Keratinocyte (primary cell): ENCODE results near the gene KRTAP20-3.

Source experiments
- EZH2 ChIP-seq: IDR thresholded peaks from one replicate; pipeline ENCODE4 v1.6.1; 2012; ENCODE audit warnings: inconsistent platforms, mild to moderate bottlenecking, low read length, moderate library complexity
- TF ChIP-seq, protein P1 (sequence below), 3 experiments: IDR thresholded peaks in 1 of 3; conservative IDR thresholded peaks in 1 of 3; optimal IDR thresholded peaks in 1 of 3; 2 replicates in 2 of 3; 3 replicates in 1 of 3; pipeline versions ENCODE3 to v1.5.1; 2011; ENCODE audit warnings: low read length in 3 of 3, mild to moderate bottlenecking in 3 of 3, moderate library complexity in 2 of 3, control low read depth in 1 of 3, inconsistent platforms in 1 of 3; ENCODE audit not compliant: insufficient read depth in 2 of 3; ENCODE audit errors: extremely low read depth in 1 of 3

DNA sequence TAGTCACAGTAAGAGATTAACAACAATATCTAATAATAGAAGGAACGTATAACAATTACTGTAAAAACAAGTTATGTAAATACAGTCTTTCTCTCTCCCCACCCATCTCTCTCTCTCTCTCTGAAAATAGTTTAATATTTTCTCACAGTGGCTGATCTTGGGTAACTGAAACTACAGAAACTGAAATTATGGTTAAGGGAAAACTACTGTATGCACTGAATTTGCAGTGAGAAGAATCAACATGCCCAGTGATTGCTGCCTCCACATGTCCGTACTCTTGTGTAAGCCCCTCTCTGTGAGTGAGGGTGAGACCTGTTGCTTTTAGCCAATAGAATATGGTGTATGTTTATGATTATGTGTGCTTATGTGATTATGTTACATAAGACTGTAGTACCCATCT, 30.5 kb upstream of the KRTAP20-3 start:
- TF ChIP-seq, protein P1, sequence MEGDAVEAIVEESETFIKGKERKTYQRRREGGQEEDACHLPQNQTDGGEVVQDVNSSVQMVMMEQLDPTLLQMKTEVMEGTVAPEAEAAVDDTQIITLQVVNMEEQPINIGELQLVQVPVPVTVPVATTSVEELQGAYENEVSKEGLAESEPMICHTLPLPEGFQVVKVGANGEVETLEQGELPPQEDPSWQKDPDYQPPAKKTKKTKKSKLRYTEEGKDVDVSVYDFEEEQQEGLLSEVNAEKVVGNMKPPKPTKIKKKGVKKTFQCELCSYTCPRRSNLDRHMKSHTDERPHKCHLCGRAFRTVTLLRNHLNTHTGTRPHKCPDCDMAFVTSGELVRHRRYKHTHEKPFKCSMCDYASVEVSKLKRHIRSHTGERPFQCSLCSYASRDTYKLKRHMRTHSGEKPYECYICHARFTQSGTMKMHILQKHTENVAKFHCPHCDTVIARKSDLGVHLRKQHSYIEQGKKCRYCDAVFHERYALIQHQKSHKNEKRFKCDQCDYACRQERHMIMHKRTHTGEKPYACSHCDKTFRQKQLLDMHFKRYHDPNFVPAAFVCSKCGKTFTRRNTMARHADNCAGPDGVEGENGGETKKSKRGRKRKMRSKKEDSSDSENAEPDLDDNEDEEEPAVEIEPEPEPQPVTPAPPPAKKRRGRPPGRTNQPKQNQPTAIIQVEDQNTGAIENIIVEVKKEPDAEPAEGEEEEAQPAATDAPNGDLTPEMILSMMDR (optimal IDR thresholded peaks at IDR 0.05 in 1 of 3, IDR thresholded peaks at IDR 0.05 in 1 of 3, conservative IDR thresholded peaks at IDR 0.05 in 1 of 3; ENCODE audit: extremely low read depth in 1 of 3, insufficient read depth in 2 of 3, low read length in 3 of 3) = no peak
- no peak for TF ChIP-seq EZH2
